SK-N-SH (cell line): ENCODE measurements around the gene EIF4E2. TPM values are rescaled to one million over a fixed set of nuclear protein-coding genes. Genes with fewer than 3 reads are reported as not detected.

Experiments
- CTCF ChIA-PET: fragments of 300-600, 350-600 bp; formaldehyde crosslinking; extraction: SDS; loops from one replicate; lab custom pipeline; 2021; lab: Yijun Ruan, JAX
- POLR2A ChIA-PET: fragments of 350-600 bp; sonication (Branson Sonifier 250); formaldehyde crosslinking; extraction: SDS; loops from one replicate; lab custom pipeline; 2020; ENCODE audit warnings: antibody characterized with exemption, inconsistent platforms; lab: Yijun Ruan, JAX
- DNase-seq: peaks from one replicate; pipeline ENCODE4 v3.0.0; 2012
- H2AFZ ChIP-seq: fragments of 200-600 bp; sonication (generic); 2 replicates; pipeline ENCODE4 v1.8.1; 2016; ENCODE audit warnings: antibody characterized with exemption, mild to moderate bottlenecking, low read depth
- H3F3A ChIP-seq: fragments of 200-600 bp; sonication (generic); replicated peaks from 2 replicates; pipeline ENCODE3; 2016; ENCODE audit warnings: antibody characterized with exemption, mild to moderate bottlenecking; ENCODE audit not compliant: insufficient read depth
- H3K27ac ChIP-seq, 2 experiments: fragments of 200-500 bp in 1 of 2; fragments of 200-600 bp in 1 of 2; sonication (Bioruptor generic) in 1 of 2; sonication (generic), shearing (Covaris generic) in 1 of 2; 2 replicates each; pipeline versions ENCODE4 v1.5.1 to v1.6.1; 2014 to 2016; ENCODE audit warnings: low read depth in 2 of 2, inconsistent platforms in 1 of 2, low read length in 1 of 2, mild to moderate bottlenecking in 1 of 2, mixed read lengths in 1 of 2
- H3K27me3 ChIP-seq: fragments of 200-600 bp; sonication (generic), shearing (Covaris generic); 2 replicates; pipeline ENCODE4 v1.6.1; 2016; ENCODE audit warnings: mixed run types; ENCODE audit not compliant: insufficient read depth
- H3K36me3 ChIP-seq, 2 experiments: fragments of 200-500 bp in 1 of 2; fragments of 200-600 bp in 1 of 2; sonication (Bioruptor generic) in 1 of 2; sonication (generic) in 1 of 2; replicated peaks in 1 of 2; 2 replicates each; pipeline versions ENCODE3 to v1.5.1; 2014 to 2016; ENCODE audit warnings: low read length in 1 of 2, mild to moderate bottlenecking in 1 of 2; ENCODE audit not compliant: insufficient read depth in 2 of 2, control insufficient read depth in 1 of 2
- H3K4me1 ChIP-seq, 2 experiments: fragments of 200-500 bp in 1 of 2; fragments of 200-600 bp in 1 of 2; sonication (Bioruptor generic) in 1 of 2; sonication (generic), shearing (Covaris generic) in 1 of 2; 2 replicates each; pipeline versions ENCODE4 v1.5.1 to v1.6.1; 2014 to 2016; ENCODE audit warnings: low read depth in 1 of 2, low read length in 1 of 2, mixed run types in 1 of 2; ENCODE audit not compliant: insufficient read depth in 2 of 2, control insufficient read depth in 1 of 2
- H3K4me2 ChIP-seq: fragments of 200-600 bp; sonication (generic), shearing (Covaris generic); 2 replicates; pipeline ENCODE4 v1.6.1; 2017; ENCODE audit warnings: mixed run types
- H3K4me3 ChIP-seq, 2 experiments: fragments of 200-500 bp in 1 of 2; fragments of 200-600 bp in 1 of 2; sonication (Bioruptor generic) in 1 of 2; sonication (generic), shearing (Covaris generic) in 1 of 2; 2 replicates each; pipeline versions ENCODE4 v1.5.1 to v1.8.1; 2014 to 2016; ENCODE audit warnings: low read depth in 2 of 2, inconsistent platforms in 1 of 2, low read length in 1 of 2, mild to moderate bottlenecking in 1 of 2, mixed read lengths in 1 of 2, moderate library complexity in 1 of 2
- H3K79me2 ChIP-seq: fragments of 200-600 bp; sonication (generic); 2 replicates; pipeline ENCODE4 v1.8.1; 2017; ENCODE audit warnings: mild to moderate bottlenecking; ENCODE audit not compliant: insufficient read depth
- H3K9ac ChIP-seq: fragments of 200-600 bp; sonication (generic); 2 replicates; pipeline ENCODE4 v1.6.1; 2017; ENCODE audit warnings: mixed run types
- H3K9me2 ChIP-seq: fragments of 200-600 bp; sonication (generic); 2 replicates; pipeline ENCODE4 v1.6.1; 2017; ENCODE audit warnings: mixed run types
- H3K9me3 ChIP-seq: fragments of 200-600 bp; sonication (generic); 2 replicates; pipeline ENCODE4 v1.6.1; 2017; ENCODE audit warnings: mixed run types, mild to moderate bottlenecking, moderate library complexity
- H4K20me1 ChIP-seq: fragments of 200-600 bp; sonication (generic); 2 replicates; pipeline ENCODE4 v1.6.1; 2017; ENCODE audit warnings: mild to moderate bottlenecking, mixed run types; ENCODE audit not compliant: insufficient read depth
- CHD2 ChIP-seq: fragments of 150-350 bp; IDR thresholded peaks from 2 replicates; pipeline ENCODE4 v1.6.1; 2018; ENCODE audit warnings: low read length; ENCODE audit not compliant: partially characterized antibody
- ELF1 ChIP-seq: IDR thresholded peaks from 2 replicates; pipeline ENCODE4 v1.4.0; 2012
- EZH2phosphoT487 ChIP-seq: fragments of 200-600 bp; sonication (generic); IDR thresholded peaks from 2 replicates; pipeline ENCODE4 v1.6.1; 2017; ENCODE audit warnings: low read depth, mixed run types, mild to moderate bottlenecking, antibody characterized with exemption, moderate library complexity, borderline replicate concordance
- FOSL2 ChIP-seq: IDR thresholded peaks from 2 replicates; pipeline ENCODE4 v1.4.0; 2012; ENCODE audit warnings: low read depth, mild to moderate bottlenecking, moderate library complexity, borderline replicate concordance
- FOXM1 ChIP-seq: IDR thresholded peaks from 2 replicates; pipeline ENCODE4 v1.4.0; 2012; ENCODE audit warnings: low read depth, mild to moderate bottlenecking
- GABPA ChIP-seq: IDR thresholded peaks from 2 replicates; pipeline ENCODE4 v1.4.0; 2012; ENCODE audit warnings: low read depth, mild to moderate bottlenecking
- GATA2 ChIP-seq: sonication (generic); formaldehyde crosslinking; IDR thresholded peaks from 2 replicates; pipeline ENCODE4 v1.5.0; 2020; ENCODE audit warnings: mild to moderate bottlenecking, missing genetic modification reagents
- JUND ChIP-seq: IDR thresholded peaks from 2 replicates; pipeline ENCODE4 v1.4.0; 2012
- MXI1 ChIP-seq: IDR thresholded peaks from 2 replicates; pipeline ENCODE4 v1.6.1; 2012; ENCODE audit warnings: mild to moderate bottlenecking, low read depth, low read length, improper control_type of control experiment
- NFIC ChIP-seq: IDR thresholded peaks from 2 replicates; pipeline ENCODE4 v1.4.0; 2012; ENCODE audit warnings: borderline replicate concordance
- SIN3A ChIP-seq: IDR thresholded peaks from 2 replicates; pipeline ENCODE4 v1.6.1; 2012; ENCODE audit warnings: low read depth, mild to moderate bottlenecking, low read length, moderate library complexity, borderline replicate concordance
- TAF1 ChIP-seq: IDR thresholded peaks from 2 replicates; pipeline ENCODE4 v1.6.1; 2012; ENCODE audit warnings: low read depth, mild to moderate bottlenecking, low read length, moderate library complexity, borderline replicate concordance
- TEAD4 ChIP-seq: IDR thresholded peaks from 2 replicates; pipeline ENCODE4 v1.4.0; 2012; ENCODE audit warnings: mild to moderate bottlenecking, borderline replicate concordance; ENCODE audit not compliant: insufficient read depth
- YY1 ChIP-seq: IDR thresholded peaks from 2 replicates; pipeline ENCODE4 v1.4.0; 2012; ENCODE audit warnings: low read depth, mild to moderate bottlenecking
- WGBS: methylation state at CpG from one replicate; pipeline ENCODE4 v1.1.6; 2017; ENCODE audit warnings: low lambda C conversion rate; 5-methylcytosine and 5-hydroxymethylcytosine counted together
- polyA plus RNA-seq, 3 experiments: library from polyadenylated mRNA; depleted of rRNA; stranded (reverse); fragments of >200 nt; gene quantifications; 2 replicates each; pipeline ENCODE4 v1.2.3, GENCODE V29; 2012
- TF ChIP-seq, protein P1 (sequence below): fragments of 150-350 bp; IDR thresholded peaks from 2 replicates; pipeline ENCODE4 v1.6.1; 2017; ENCODE audit warnings: antibody characterized with exemption, low read length, low read depth, borderline replicate concordance
- TF ChIP-seq, protein P2 (sequence below): IDR thresholded peaks from 2 replicates; pipeline ENCODE4 v1.4.0; 2012; ENCODE audit warnings: low read depth, borderline replicate concordance
- TF ChIP-seq, protein P3 (sequence below): IDR thresholded peaks from 2 replicates; pipeline ENCODE4 v1.4.0; 2012; ENCODE audit warnings: low read depth

EIF4E2 gene
- polyA plus RNA-seq, 1 of the 3 experiments (the other 2 are of a cell fraction): 29.1 TPM

DNA sequence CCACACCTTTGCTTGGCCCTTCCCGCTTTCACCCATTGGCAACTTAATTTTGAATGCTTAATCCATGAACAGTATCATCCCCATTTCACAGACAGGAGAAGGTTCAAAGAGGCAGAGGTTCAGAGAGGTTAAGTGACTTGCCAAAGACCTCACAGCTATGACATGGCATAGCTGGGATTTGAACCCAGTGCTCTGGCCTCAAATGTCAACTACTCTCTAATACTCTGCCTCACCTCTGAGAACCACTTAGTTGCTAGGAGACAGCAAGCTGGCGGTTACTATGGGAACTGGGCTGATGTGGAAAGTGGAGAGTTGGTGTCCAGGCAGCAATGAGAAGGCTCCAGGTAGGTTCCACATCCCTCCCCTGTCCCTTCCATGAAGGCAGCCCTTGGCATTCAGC lies 46.1 kb upstream of the EIF4E2 start:
- H3K79me2 ChIP-seq: no peaks in the 10 kb centered on the region
- 94% methylated on average over 2 of the region's 2 CpGs for WGBS
- H2AFZ ChIP-seq: no peak overlapping the region
- no peak overlapping the region for H3K4me2 ChIP-seq
- no peak overlapping the region for H3K27ac ChIP-seq
- H4K20me1 ChIP-seq: no peaks in the 10 kb centered on the region
- no peaks in the 10 kb centered on the region for H3K9me3 ChIP-seq
- H3K4me3 ChIP-seq: no peak overlapping the region
- TF ChIP-seq NFIC: no peak
- no peak for TF ChIP-seq FOSL2
- TF ChIP-seq JUND: no peak
- TF ChIP-seq SIN3A: no peak
- no peak for TF ChIP-seq EZH2phosphoT487
- TF ChIP-seq, protein P1, sequence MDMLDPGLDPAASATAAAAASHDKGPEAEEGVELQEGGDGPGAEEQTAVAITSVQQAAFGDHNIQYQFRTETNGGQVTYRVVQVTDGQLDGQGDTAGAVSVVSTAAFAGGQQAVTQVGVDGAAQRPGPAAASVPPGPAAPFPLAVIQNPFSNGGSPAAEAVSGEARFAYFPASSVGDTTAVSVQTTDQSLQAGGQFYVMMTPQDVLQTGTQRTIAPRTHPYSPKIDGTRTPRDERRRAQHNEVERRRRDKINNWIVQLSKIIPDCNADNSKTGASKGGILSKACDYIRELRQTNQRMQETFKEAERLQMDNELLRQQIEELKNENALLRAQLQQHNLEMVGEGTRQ: no peak
- no peak for TF ChIP-seq FOXM1
- TF ChIP-seq, protein P2, sequence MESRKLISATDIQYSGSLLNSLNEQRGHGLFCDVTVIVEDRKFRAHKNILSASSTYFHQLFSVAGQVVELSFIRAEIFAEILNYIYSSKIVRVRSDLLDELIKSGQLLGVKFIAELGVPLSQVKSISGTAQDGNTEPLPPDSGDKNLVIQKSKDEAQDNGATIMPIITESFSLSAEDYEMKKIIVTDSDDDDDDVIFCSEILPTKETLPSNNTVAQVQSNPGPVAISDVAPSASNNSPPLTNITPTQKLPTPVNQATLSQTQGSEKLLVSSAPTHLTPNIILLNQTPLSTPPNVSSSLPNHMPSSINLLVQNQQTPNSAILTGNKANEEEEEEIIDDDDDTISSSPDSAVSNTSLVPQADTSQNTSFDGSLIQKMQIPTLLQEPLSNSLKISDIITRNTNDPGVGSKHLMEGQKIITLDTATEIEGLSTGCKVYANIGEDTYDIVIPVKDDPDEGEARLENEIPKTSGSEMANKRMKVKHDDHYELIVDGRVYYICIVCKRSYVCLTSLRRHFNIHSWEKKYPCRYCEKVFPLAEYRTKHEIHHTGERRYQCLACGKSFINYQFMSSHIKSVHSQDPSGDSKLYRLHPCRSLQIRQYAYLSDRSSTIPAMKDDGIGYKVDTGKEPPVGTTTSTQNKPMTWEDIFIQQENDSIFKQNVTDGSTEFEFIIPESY: no peak
- no peak for TF ChIP-seq YY1
- TF ChIP-seq CHD2: no peak
- TF ChIP-seq TAF1: no peak
- TF ChIP-seq TEAD4: no peak
- no peaks in the 10 kb centered on the region for H3K9me2 ChIP-seq
- H3K36me3 ChIP-seq: no peaks in the 10 kb centered on the region
- DNase-seq: no peak
- ChIA-PET POLR2A (no interaction called here), CTCF (interaction anchor here (0.9 to 3.1 kb wide), 5 partner anchors 17 to 61 kb away, joined by 3 to 11 read pairs (median 3); no protein-coding TSS in a partner anchor)
- H3K9ac ChIP-seq: no peak overlapping the region
- no peaks in the 10 kb centered on the region for H3F3A ChIP-seq
- H3K27me3 ChIP-seq: peaks cover 23% of the 10 kb centered on the region
- peaks cover 0 to 45% of the 10 kb centered on the region in 2 experiments; a peak in 1 of 4 replicates for H3K4me1 ChIP-seq

DNA sequence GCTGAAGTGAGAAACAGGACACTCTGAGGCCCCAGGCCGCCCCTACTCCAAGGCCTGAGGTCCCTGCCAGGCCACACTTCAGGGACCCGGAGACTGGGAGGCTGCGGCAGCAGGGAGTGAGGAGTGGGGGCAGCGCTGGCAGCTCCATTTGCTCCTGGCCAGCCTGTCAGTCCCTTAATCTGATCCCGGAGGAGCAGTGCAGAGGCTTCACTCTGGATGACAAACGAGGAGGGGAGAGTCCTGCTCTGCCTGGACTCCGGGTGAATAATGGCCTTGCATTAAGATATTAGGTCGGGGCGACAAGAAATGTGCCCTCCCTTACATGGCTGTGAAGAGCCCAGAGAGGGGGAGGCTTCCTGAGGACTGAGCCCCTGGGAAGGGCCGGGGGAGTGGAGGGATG lies 44.6 kb upstream of the EIF4E2 start:
- H2AFZ ChIP-seq: no peak overlapping the region
- no peaks in the 10 kb centered on the region for H3K79me2 ChIP-seq
- H3K36me3 ChIP-seq: no peaks in the 10 kb centered on the region
- CTCF ChIA-PET: interaction anchor here (0.7 to 3.1 kb wide), 3 partner anchors 16 to 59 kb away, joined by 3 to 11 read pairs (median 4); no protein-coding TSS in a partner anchor
- peaks cover 0 to 45% of the 10 kb centered on the region in 2 experiments; a peak in 1 of 4 replicates for H3K4me1 ChIP-seq
- H3K9me2 ChIP-seq: no peaks in the 10 kb centered on the region
- no peak overlapping the region for H3K4me3 ChIP-seq
- no peak overlapping the region for H3K4me2 ChIP-seq
- H3K9me3 ChIP-seq: no peaks in the 10 kb centered on the region
- POLR2A ChIA-PET: no interaction called here
- no peak for TF ChIP-seq ELF1
- TF ChIP-seq CHD2: no peak
- TF ChIP-seq GATA2 (CRISPR knock-in tag): peak; percentile 64
- no peak for TF ChIP-seq EZH2phosphoT487
- no peak for TF ChIP-seq TAF1
- TF ChIP-seq GABPA: no peak
- TF ChIP-seq, protein P3, sequence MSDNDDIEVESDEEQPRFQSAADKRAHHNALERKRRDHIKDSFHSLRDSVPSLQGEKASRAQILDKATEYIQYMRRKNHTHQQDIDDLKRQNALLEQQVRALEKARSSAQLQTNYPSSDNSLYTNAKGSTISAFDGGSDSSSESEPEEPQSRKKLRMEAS: no peak
- no peak for TF ChIP-seq MXI1
- TF ChIP-seq, all 33 proteins: peak for 1
- Histone ChIP-seq H3K27me3 (peaks cover 23% of the 10 kb centered on the region), H3K27ac (peak overlapping the region in 1 of 2 experiments; percentile 26; a peak in 1 of 4 replicates), H4K20me1 (no peaks in the 10 kb centered on the region), H3K9ac (no peak overlapping the region), H3F3A (no peaks in the 10 kb centered on the region)
- DNase-seq: peak; percentile 82
- 20% methylated on average over 7 of the region's 10 CpGs for WGBS
